CD14-positive monocyte (primary cell): ENCODE data around the gene CDC14A. TPM values are rescaled to one million over a fixed set of nuclear protein-coding genes. Genes with fewer than 3 reads are reported as not detected.
A peak's percentile ranks its signal among the peaks of the same experiment; 100 is the strongest.

ENCODE experiments used
- DNase-seq, 3 donors: peaks; one replicate each; pipeline ENCODE4 v3.0.0-alpha.2; 2011 to 2022
- H2AFZ ChIP-seq: 2 replicates; pipeline ENCODE4 v1.6.0; 2012; ENCODE audit warnings: mild to moderate bottlenecking, low read depth, low read length, inconsistent platforms; ENCODE audit not compliant: insufficient read depth, poor library complexity, severe bottlenecking
- H3K27ac ChIP-seq, 2 donors: 1 replicate in 1 of 2; 2 replicates in 1 of 2; pipeline ENCODE4 v1.5.1; 2012 to 2013; ENCODE audit warnings: low read length in 2 of 2, control low read depth in 1 of 2, inconsistent platforms in 1 of 2, low read depth in 1 of 2, mild to moderate bottlenecking in 1 of 2
- H3K27me3 ChIP-seq, 2 donors: one replicate each; pipeline versions ENCODE4 v1.6.0 to v1.6.1; 2011 to 2013; ENCODE audit warnings: low read length in 2 of 2; ENCODE audit not compliant: control insufficient read depth in 2 of 2, insufficient read depth in 2 of 2
- H3K36me3 ChIP-seq, 2 donors: replicated peaks in 1 of 2; 1 replicate in 1 of 2; 2 replicates in 1 of 2; pipeline versions ENCODE4 v1.5.1 to v1.6.1; 2012 to 2013; ENCODE audit warnings: low read length in 2 of 2, control low read depth in 1 of 2, inconsistent platforms in 1 of 2, mild to moderate bottlenecking in 1 of 2; ENCODE audit not compliant: insufficient read depth in 2 of 2, control insufficient read depth in 1 of 2
- H3K4me1 ChIP-seq, 2 donors: 1 replicate in 1 of 2; 2 replicates in 1 of 2; pipeline versions ENCODE4 v1.5.1 to v1.6.1; 2012 to 2013; ENCODE audit warnings: low read length in 2 of 2, control low read depth in 1 of 2, inconsistent platforms in 1 of 2, mild to moderate bottlenecking in 1 of 2, moderate library complexity in 1 of 2; ENCODE audit not compliant: insufficient read depth in 2 of 2, control insufficient read depth in 1 of 2
- H3K4me2 ChIP-seq: replicated peaks from 2 replicates; pipeline ENCODE3; 2012; ENCODE audit warnings: low read length, moderate library complexity, mild to moderate bottlenecking; ENCODE audit not compliant: poor library complexity, severe bottlenecking; ENCODE audit errors: extremely low read depth
- H3K4me3 ChIP-seq, 3 experiments: fragments of 200-600 bp in 1 of 3; sonication (generic) in 1 of 3; replicated peaks in 1 of 3; 1 replicate in 2 of 3; 2 replicates in 1 of 3; pipeline ENCODE4 v1.5.1; 2011 to 2013; ENCODE audit warnings: low read length in 3 of 3, mild to moderate bottlenecking in 3 of 3, control low read depth in 2 of 3, low read depth in 2 of 3, inconsistent platforms in 1 of 3, moderate library complexity in 1 of 3
- H3K79me2 ChIP-seq: 2 replicates; pipeline ENCODE4 v1.6.0; 2012; ENCODE audit warnings: mild to moderate bottlenecking, control low read depth, inconsistent platforms, low read length, moderate library complexity; ENCODE audit not compliant: insufficient read depth
- H3K9ac ChIP-seq: 2 replicates; pipeline ENCODE4 v1.6.0; 2017; ENCODE audit warnings: low read length, mild to moderate bottlenecking; ENCODE audit not compliant: insufficient read depth, poor library complexity, severe bottlenecking
- H3K9me3 ChIP-seq, 2 donors: replicated peaks in 1 of 2; 1 replicate in 1 of 2; 2 replicates in 1 of 2; pipeline versions ENCODE4 v1.5.1 to v1.6.1; 2012 to 2013; ENCODE audit warnings: low read length in 2 of 2, control low read depth in 1 of 2; ENCODE audit not compliant: control insufficient read depth in 1 of 2, insufficient read depth in 1 of 2
- H4K20me1 ChIP-seq: 2 replicates; pipeline ENCODE4 v1.6.0; 2012; ENCODE audit warnings: mild to moderate bottlenecking, low read length, control low read depth, moderate library complexity; ENCODE audit not compliant: insufficient read depth
- H3K27ac Mint-ChIP-seq, 7 donors: one replicate each; pipeline ENCODE4 v1.8.0; 2020; ENCODE audit warnings: mild to moderate bottlenecking in 7 of 7, mixed read lengths in 7 of 7, moderate library complexity in 6 of 7, inconsistent platforms in 2 of 7
- H3K27me3 Mint-ChIP-seq, 3 donors: one replicate each; pipeline ENCODE4 v1.8.0; 2021 to 2022; ENCODE audit warnings: low read depth in 3 of 3, mild to moderate bottlenecking in 3 of 3, mixed read lengths in 3 of 3, moderate library complexity in 3 of 3, inconsistent platforms in 1 of 3
- H3K36me3 Mint-ChIP-seq, 2 donors: one replicate each; pipeline ENCODE4 v1.8.0; 2020; ENCODE audit warnings: mixed read lengths in 2 of 2, inconsistent platforms in 1 of 2, mild to moderate bottlenecking in 1 of 2
- H3K4me1 Mint-ChIP-seq: one replicate; pipeline ENCODE4 v1.8.0; 2020; ENCODE audit warnings: mild to moderate bottlenecking, mixed read lengths
- H3K4me3 Mint-ChIP-seq, 2 donors: one replicate each; pipeline ENCODE4 v1.8.0; 2020; ENCODE audit warnings: mild to moderate bottlenecking in 2 of 2, mixed read lengths in 2 of 2, moderate library complexity in 1 of 2
- H3K9me3 Mint-ChIP-seq, 7 donors: one replicate each; pipeline ENCODE4 v1.8.0; 2020 to 2022; ENCODE audit warnings: mixed read lengths in 7 of 7, mild to moderate bottlenecking in 6 of 7, moderate library complexity in 6 of 7, inconsistent platforms in 2 of 7
- WGBS: methylation state at CpG from one replicate; pipeline ENCODE4 v1.1.5; 2013; ENCODE audit warnings: missing lambda C conversion rate; ENCODE audit not compliant: insufficient coverage; 5-methylcytosine and 5-hydroxymethylcytosine counted together
- intact Hi-C, 2 donors: fragments of 100-400 bp; cut with micrococcal nuclease; formaldehyde crosslinking; loops; one replicate each; pipeline versions ENCODE4 v1.15.0 to v1.15.1; 2023
- polyA plus RNA-seq, 3 donors: library from polyadenylated mRNA; depleted of rRNA in 1 of 3; unstranded in 2 of 3; stranded (reverse) in 1 of 3; fragments of 300-500 nt in 2 of 3; fragments of >200 nt in 1 of 3; fragmentation: Illumina TruSeq in 2 of 3; gene quantifications; 1 replicate in 2 of 3; 2 replicates in 1 of 3; pipeline ENCODE4 v1.2.3, GENCODE V29; 2012 to 2021
- TF ChIP-seq, protein P1 (sequence below): fragments of 200-600 bp; IDR thresholded peaks from one replicate; pipeline ENCODE4 v1.8.0; 2022; ENCODE audit warnings: antibody characterized with exemption, mild to moderate bottlenecking

CDC14A gene
- polyA plus RNA-seq, 3 donors = 4.2 to 9.2 (median 6.1) TPM

GRCh38 chr1:100512803-100513352, 160.6 kb downstream of the CDC14A start:
- Histone ChIP-seq H3K27me3 (no peaks in the 10 kb centered on the region), H3K27ac (no peak overlapping the region), H3K4me2 (no peak overlapping the region), H3K4me3 (no peak overlapping the region), H3K79me2 (peaks cover 5% of the 10 kb centered on the region), H4K20me1 (no peaks in the 10 kb centered on the region), H3K4me1 (peaks cover 38 to 43% of the 10 kb centered on the region in 2 donors), H3K36me3 (peaks cover 6 to 37% of the 10 kb centered on the region in 2 donors), H3K9me3 (no peaks in the 10 kb centered on the region), H2AFZ (no peak overlapping the region), H3K9ac (no peak overlapping the region)
- Mint-ChIP-seq H3K4me1 (peaks cover 24% of the 10 kb centered on the region), H3K9me3 (no peaks in the 10 kb centered on the region), H3K27ac (no peak overlapping the region), H3K36me3 (peaks cover 24 to 26% of the 10 kb centered on the region in 2 donors), H3K27me3 (no peaks in the 10 kb centered on the region), H3K4me3 (no peak overlapping the region)
- no peak for DNase-seq
- intact Hi-C loops = no loop called here
- TF ChIP-seq, protein P1, sequence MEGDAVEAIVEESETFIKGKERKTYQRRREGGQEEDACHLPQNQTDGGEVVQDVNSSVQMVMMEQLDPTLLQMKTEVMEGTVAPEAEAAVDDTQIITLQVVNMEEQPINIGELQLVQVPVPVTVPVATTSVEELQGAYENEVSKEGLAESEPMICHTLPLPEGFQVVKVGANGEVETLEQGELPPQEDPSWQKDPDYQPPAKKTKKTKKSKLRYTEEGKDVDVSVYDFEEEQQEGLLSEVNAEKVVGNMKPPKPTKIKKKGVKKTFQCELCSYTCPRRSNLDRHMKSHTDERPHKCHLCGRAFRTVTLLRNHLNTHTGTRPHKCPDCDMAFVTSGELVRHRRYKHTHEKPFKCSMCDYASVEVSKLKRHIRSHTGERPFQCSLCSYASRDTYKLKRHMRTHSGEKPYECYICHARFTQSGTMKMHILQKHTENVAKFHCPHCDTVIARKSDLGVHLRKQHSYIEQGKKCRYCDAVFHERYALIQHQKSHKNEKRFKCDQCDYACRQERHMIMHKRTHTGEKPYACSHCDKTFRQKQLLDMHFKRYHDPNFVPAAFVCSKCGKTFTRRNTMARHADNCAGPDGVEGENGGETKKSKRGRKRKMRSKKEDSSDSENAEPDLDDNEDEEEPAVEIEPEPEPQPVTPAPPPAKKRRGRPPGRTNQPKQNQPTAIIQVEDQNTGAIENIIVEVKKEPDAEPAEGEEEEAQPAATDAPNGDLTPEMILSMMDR = no peak

DNA sequence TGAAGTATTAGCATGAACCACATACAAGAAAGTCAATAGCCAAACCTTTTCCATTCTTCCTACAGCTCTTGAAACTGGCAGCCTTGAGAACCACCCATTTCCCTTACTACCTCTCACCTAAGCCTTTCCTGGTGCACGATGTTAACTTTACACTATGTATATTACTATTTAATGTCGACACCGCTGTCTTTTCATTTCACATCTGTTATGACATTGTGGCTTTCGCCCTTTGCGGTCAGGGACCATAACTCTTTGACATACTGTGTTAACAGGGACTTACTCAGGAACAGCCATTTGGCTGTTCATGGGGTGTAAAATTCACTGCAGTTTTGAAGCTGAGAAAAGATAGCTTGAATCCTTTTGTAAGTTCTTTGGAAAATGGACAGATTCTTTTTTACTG, 164.6 kb downstream of the CDC14A start:
- Mint-ChIP-seq H3K9me3 (no peaks in the 10 kb centered on the region), H3K36me3 (peaks cover 24 to 26% of the 10 kb centered on the region in 2 donors), H3K27me3 (no peaks in the 10 kb centered on the region), H3K4me3 (no peak overlapping the region), H3K4me1 (peaks cover 27% of the 10 kb centered on the region), H3K27ac (peak overlapping the region in 1 of 7 donors; percentile 18)
- Histone ChIP-seq H3K79me2 (peaks cover 5% of the 10 kb centered on the region), H3K9me3 (no peaks in the 10 kb centered on the region), H3K27me3 (no peaks in the 10 kb centered on the region), H3K4me3 (no peak overlapping the region), H3K4me2 (no peak overlapping the region), H3K36me3 (peaks cover 0 to 31% of the 10 kb centered on the region in 2 donors), H4K20me1 (no peaks in the 10 kb centered on the region), H3K4me1 (peaks cover 17 to 26% of the 10 kb centered on the region in 2 donors), H3K27ac (no peak overlapping the region), H2AFZ (no peak overlapping the region), H3K9ac (no peak overlapping the region)
- DNase-seq = no peak
- TF ChIP-seq, protein P1 = no peak
- 63% methylated on average over 2 of the region's 5 CpGs for WGBS
- intact Hi-C loops = no loop called here
